Naive thymus-derived CD8-positive, alpha-beta T cell (primary cell): Measurements from ENCODE around the gene EEF1A2. TPM values are rescaled to one million over a fixed set of nuclear protein-coding genes. Genes with fewer than 3 reads are reported as not detected.

Experiments
- ATAC-seq, 2 donors: fragments of 150-1000 bp; cut with Tn5 transposase in 1 of 2; sonication (Bioruptor Pico), chemical (Tn5 transposase) in 1 of 2; 1 replicate in 1 of 2; 2 replicates in 1 of 2; pipeline ENCODE4 v1.10.0; 2021; ENCODE audit warnings: mild to moderate bottlenecking in 2 of 2, moderate library complexity in 2 of 2
- POLR2A ChIA-PET: fragments of 350-600 bp; sonication (Branson Sonifier 250); formaldehyde crosslinking; loops from one replicate; lab custom pipeline; 2021; ENCODE audit warnings: antibody characterized with exemption; lab: Charles Lee
- DNase-seq, 10 donors: peaks; one replicate each; pipeline versions ENCODE4 v3.0.0 to v3.0.0-alpha.2; 2020 to 2022
- H3K27ac Mint-ChIP-seq, 10 donors: one replicate each; pipeline ENCODE4 v1.8.0; 2020 to 2022; ENCODE audit warnings: mild to moderate bottlenecking in 10 of 10, mixed read lengths in 10 of 10, moderate library complexity in 4 of 10, inconsistent platforms in 1 of 10
- H3K27me3 Mint-ChIP-seq, 5 donors: one replicate each; pipeline ENCODE4 v1.8.0; 2021 to 2022; ENCODE audit warnings: mixed read lengths in 5 of 5
- H3K36me3 Mint-ChIP-seq, 3 donors: one replicate each; pipeline ENCODE4 v1.8.0; 2020 to 2022; ENCODE audit warnings: mixed read lengths in 3 of 3, mild to moderate bottlenecking in 2 of 3, inconsistent platforms in 1 of 3
- H3K4me1 Mint-ChIP-seq, 4 donors: one replicate each; pipeline ENCODE4 v1.8.0; 2021 to 2022; ENCODE audit warnings: mixed read lengths in 4 of 4
- H3K4me3 Mint-ChIP-seq, 10 donors: one replicate each; pipeline ENCODE4 v1.8.0; 2020 to 2022; ENCODE audit warnings: mild to moderate bottlenecking in 10 of 10, mixed read lengths in 10 of 10, moderate library complexity in 6 of 10, inconsistent platforms in 1 of 10
- H3K9me3 Mint-ChIP-seq, 9 donors: one replicate each; pipeline ENCODE4 v1.8.0; 2020 to 2022; ENCODE audit warnings: mixed read lengths in 9 of 9, mild to moderate bottlenecking in 3 of 9, inconsistent platforms in 1 of 9, moderate library complexity in 1 of 9
- polyA plus RNA-seq, 3 donors: library from polyadenylated mRNA; unstranded; fragments of 300-500 nt; fragmentation: Illumina TruSeq; gene quantifications; one replicate each; pipeline ENCODE4 v1.2.3, GENCODE V29; 2021
- total RNA-seq, 8 experiments: library from RNA in 2 of 8; stranded (reverse) in 2 of 8; gene quantifications; one replicate each; pipeline ENCODE4 v1.2.3 and lab custom pipeline; 2021 to 2026

Gene EEF1A2
- total and polyA plus RNA-seq, 5 experiments from 2014 or later = 0.16 to 0.18 TPM; not detected in 3

GRCh38 chr20:63467294-63468083 lies 31.4 kb downstream of the EEF1A2 start:
- Mint-ChIP-seq H3K4me3 (no peak overlapping the region), H3K4me1 (peaks cover 0 to 3% (median under 1%) of the 10 kb centered on the region in 4 donors), H3K36me3 (no peaks in the 10 kb centered on the region), H3K27me3 (peaks cover 9 to 63% (median 30%) of the 10 kb centered on the region in 5 donors), H3K27ac (no peak overlapping the region), H3K9me3 (no peaks in the 10 kb centered on the region)
- DNase-seq = no peak
- POLR2A ChIA-PET = no interaction called here
- no peak for ATAC-seq

- no peaks in the 10 kb centered on the region for H3K36me3 Mint-ChIP-seq
- DNase-seq = no peak
- H3K9me3 Mint-ChIP-seq = no peaks in the 10 kb centered on the region
- H3K4me3 Mint-ChIP-seq = no peak overlapping the region
- POLR2A ChIA-PET = no interaction called here
- H3K27ac Mint-ChIP-seq = no peak overlapping the region
- no peak for ATAC-seq
- H3K4me1 Mint-ChIP-seq = peaks cover 0 to 3% (median under 1%) of the 10 kb centered on the region in 4 donors
- peaks cover 10 to 65% (median 32%) of the 10 kb centered on the region in 5 donors for H3K27me3 Mint-ChIP-seq
Measured at GRCh38 chr20:63466861-63467260, 32.0 kb downstream of the EEF1A2 start.

DNA sequence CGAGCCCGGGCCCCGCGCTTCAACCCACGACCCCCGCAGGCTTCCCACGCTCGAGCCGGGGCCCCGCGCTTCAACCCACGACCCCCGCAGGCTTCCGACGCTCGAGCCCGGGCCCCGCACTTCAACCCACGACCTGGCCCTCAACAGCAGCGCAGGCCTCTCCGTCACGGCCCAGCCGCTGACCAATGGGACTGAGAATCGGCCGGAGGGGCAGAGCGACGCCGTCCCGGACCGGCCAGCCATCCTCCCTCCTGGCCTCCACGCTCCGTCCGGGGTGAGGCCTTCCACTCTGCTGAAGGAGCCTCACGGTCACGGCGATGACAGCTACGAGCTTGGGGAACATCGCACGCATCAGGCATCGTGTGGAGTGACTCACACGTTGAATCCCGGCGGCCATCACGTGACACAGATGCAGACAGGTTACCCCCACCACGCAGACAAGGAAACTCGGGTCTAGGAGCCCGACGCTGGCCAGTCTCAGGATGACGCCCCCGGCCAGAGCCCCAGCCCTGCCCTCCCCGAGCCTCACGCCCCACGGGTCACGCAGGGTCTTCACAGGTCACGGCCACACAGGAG lies 32.5 kb downstream of the EEF1A2 start:
- Mint-ChIP-seq H3K4me1 (peaks cover 0 to 3% (median under 1%) of the 10 kb centered on the region in 4 donors), H3K4me3 (no peak overlapping the region), H3K36me3 (no peaks in the 10 kb centered on the region), H3K27me3 (peaks cover 10 to 67% (median 32%) of the 10 kb centered on the region in 5 donors), H3K9me3 (no peaks in the 10 kb centered on the region), H3K27ac (no peak overlapping the region)
- DNase-seq (no peak), ATAC-seq (no peak)
- POLR2A ChIA-PET = no interaction called here

GRCh38 chr20:63465380-63466249 lies 33.3 kb downstream of the EEF1A2 start:
- Mint-ChIP-seq H3K4me3 (no peak overlapping the region), H3K27me3 (peaks cover 13 to 69% (median 37%) of the 10 kb centered on the region in 5 donors), H3K4me1 (peaks cover 0 to 3% (median under 1%) of the 10 kb centered on the region in 4 donors), H3K36me3 (no peaks in the 10 kb centered on the region), H3K27ac (no peak overlapping the region), H3K9me3 (no peaks in the 10 kb centered on the region)
- DNase-seq (no peak), ATAC-seq (no peak)
- POLR2A ChIA-PET = no interaction called here

DNA sequence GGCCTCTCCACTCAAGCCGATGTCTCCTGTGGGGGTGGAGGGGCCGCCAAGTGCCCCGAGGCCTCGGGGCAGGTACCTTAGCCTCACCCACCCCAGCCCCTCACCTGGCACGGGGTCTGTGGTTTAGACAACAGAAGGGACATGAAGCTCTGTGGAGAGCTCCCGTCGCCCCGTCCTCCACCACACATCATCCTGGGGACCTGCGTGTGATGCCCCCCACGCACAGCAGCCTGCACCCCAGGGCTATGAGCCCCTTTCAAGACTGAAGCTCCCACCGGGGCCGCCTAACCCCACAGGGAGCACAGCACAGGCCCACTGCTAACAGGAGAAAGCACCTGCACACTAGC lies 34.6 kb downstream of the EEF1A2 start:
- Mint-ChIP-seq H3K27me3 (peaks cover 13 to 65% (median 35%) of the 10 kb centered on the region in 5 donors), H3K27ac (no peak overlapping the region), H3K4me1 (peaks cover 0 to 1% (median 0%) of the 10 kb centered on the region in 4 donors), H3K36me3 (no peaks in the 10 kb centered on the region), H3K4me3 (no peak overlapping the region), H3K9me3 (no peaks in the 10 kb centered on the region)
- no peak for ATAC-seq
- POLR2A ChIA-PET = interaction anchor here (0.8 kb wide), 1 partner anchor 194 kb away, joined by 3 read pairs; the partner anchor contains the start of gene RTEL1
- no peak for DNase-seq

DNA sequence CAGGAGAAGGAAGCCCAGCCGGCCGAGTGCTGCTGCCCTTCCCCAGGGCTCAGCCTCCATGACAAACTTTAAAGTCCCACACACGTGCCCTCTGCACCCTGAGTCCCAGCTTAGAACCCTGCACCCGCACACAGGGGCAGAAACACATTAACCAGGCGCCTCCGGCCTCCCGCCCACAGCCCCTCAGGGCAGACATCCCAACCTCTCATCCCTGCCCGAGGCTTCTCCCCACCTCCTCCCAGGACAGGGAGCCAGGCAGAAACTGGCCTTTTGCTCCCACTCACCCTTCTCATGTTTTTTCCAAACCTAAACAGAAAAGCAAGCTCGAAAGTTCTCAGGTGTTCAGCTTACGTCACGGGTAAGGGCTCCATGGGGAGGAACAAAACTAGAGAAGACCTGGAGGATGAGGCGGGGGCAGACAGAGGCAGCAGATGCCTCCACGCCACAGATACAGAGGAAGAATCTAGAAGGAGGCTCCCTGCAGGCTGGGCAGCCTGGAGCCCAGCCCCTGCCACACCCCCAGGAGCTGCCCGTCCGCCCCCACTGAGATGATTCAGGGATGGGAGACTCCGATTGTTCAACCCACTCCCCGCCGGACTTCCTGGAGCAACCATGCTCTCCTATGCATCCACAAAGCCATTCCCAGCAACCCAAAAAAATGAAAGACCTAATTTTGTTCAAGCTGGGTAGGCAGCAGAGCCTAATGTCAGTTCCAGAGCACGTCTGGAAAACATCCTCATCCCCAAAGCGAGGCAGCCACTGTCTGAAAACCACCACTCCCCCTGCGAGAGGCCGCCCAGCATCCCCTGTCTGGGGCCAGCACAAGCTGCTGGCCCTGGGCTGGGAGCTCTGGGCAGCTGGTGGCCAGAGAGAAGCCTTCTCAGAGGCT lies 35.2 kb downstream of the EEF1A2 start:
- H3K9me3 Mint-ChIP-seq = no peaks in the 10 kb centered on the region
- ATAC-seq = no peak

GRCh38 chr20:63462244-63462643 lies 36.6 kb downstream of the EEF1A2 start:
- H3K4me3 Mint-ChIP-seq = no peak overlapping the region
- DNase-seq = no peak
- H3K27ac Mint-ChIP-seq = peak overlapping the region in 1 of 10 donors; percentile 59
- ATAC-seq = no peak
- POLR2A ChIA-PET = no interaction called here
- H3K27me3 Mint-ChIP-seq = peaks cover 12 to 57% (median 36%) of the 10 kb centered on the region in 5 donors
- H3K4me1 Mint-ChIP-seq = peaks cover 0 to 6% (median 1%) of the 10 kb centered on the region in 4 donors
- no peaks in the 10 kb centered on the region for H3K36me3 Mint-ChIP-seq
- no peaks in the 10 kb centered on the region for H3K9me3 Mint-ChIP-seq

More for the DNA sequence above, 35.2 kb downstream of the EEF1A2 start:
- H3K4me3 Mint-ChIP-seq = no peak overlapping the region
- H3K27me3 Mint-ChIP-seq = peaks cover 14 to 64% (median 37%) of the 10 kb centered on the region in 5 donors
- no peak for DNase-seq
- H3K27ac Mint-ChIP-seq = no peak overlapping the region
- POLR2A ChIA-PET = interaction anchor here (0.8 kb wide), 2 partner anchors 11 to 195 kb away, joined by 3 read pairs; partner anchors contain the start of gene RTEL1
- peaks cover 0 to 1% (median 0%) of the 10 kb centered on the region in 4 donors for H3K4me1 Mint-ChIP-seq
- H3K36me3 Mint-ChIP-seq = no peaks in the 10 kb centered on the region

GRCh38 chr20:63461104-63461763 lies 37.6 kb downstream of the EEF1A2 start:
- ATAC-seq (peak in 1 of 2 donors; percentile 32), DNase-seq (peak in 1 of 10 donors; percentile 20)
- Mint-ChIP-seq H3K4me3 (no peak overlapping the region), H3K9me3 (no peaks in the 10 kb centered on the region), H3K27ac (no peak overlapping the region), H3K27me3 (peaks cover 10 to 58% (median 35%) of the 10 kb centered on the region in 5 donors), H3K36me3 (no peaks in the 10 kb centered on the region), H3K4me1 (peaks cover 0 to 6% (median 1%) of the 10 kb centered on the region in 4 donors)
- POLR2A ChIA-PET = no interaction called here

DNA sequence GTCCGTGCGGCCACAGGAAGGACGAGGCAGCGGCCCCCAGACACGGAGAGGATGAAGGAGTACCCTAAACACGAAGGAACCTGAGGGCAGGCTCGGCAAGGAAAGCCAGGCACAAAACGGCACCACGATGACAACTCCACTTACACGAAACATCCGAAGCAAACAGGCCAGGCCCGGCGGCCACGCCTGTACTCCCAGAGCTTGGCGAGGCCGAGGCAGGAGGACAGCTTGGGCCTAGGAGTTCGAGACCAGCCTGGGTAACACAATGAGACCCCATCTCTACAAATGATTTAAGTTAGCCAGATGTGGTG lies 39.9 kb downstream of the EEF1A2 start:
- H3K4me1 Mint-ChIP-seq = peaks cover 3 to 15% (median 10%) of the 10 kb centered on the region in 4 donors
- peak overlapping the region in 1 of 10 donors; percentile 20 for H3K4me3 Mint-ChIP-seq
- H3K27ac Mint-ChIP-seq = no peak overlapping the region
- no peaks in the 10 kb centered on the region for H3K9me3 Mint-ChIP-seq
- H3K27me3 Mint-ChIP-seq = peaks cover 10 to 61% (median 38%) of the 10 kb centered on the region in 5 donors
- POLR2A ChIA-PET = no interaction called here
- H3K36me3 Mint-ChIP-seq = no peaks in the 10 kb centered on the region
- DNase-seq = no peak
- no peak for ATAC-seq

DNA sequence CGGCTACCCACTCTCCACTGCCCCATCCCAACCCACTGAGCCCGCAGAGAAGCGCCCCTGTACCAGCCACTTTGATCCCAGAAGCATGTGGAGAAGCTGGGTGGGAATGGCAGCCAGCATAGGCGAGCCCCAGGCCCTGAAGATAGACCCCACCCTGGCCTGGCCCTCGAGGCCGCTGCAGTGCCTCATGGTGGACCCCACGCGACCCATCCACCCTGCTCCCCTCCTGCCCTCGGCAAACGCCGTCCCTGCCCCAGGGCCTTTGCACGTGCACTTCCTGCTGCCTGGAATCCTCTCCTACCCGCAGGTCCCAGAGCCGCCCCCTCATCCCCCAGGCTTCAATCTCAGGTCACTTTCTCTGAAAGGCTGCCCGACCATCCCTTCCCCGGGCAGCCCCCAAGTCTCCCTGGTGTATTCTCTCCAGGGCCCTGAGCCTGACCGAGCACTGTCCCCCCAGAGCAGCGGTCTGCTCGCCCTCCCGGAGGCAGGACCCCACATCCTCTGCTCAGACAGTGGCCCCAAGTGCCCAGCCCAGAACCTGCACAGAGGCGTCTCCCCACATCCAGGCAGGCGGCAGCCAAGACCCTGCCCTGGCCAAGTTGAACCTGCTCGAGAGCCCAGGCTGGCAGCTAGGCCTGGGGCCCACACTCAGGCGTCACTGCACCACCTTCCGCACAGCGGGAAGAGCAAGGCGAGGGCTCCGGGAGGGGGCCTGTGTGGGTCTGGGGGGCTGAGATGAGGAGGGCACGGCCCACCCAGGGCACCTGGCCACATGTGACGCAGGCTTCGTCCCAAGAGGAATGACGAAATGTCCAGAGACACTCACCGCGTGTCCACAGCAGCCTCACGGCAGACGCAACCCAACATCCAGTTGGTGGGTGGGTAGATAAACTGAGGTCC lies 40.5 kb downstream of the EEF1A2 start:
- ATAC-seq (no peak), DNase-seq (no peak)
- peaks cover 10 to 63% (median 33%) of the 10 kb centered on the region in 5 donors for H3K27me3 Mint-ChIP-seq
- POLR2A ChIA-PET = no interaction called here
- H3K36me3 Mint-ChIP-seq = no peaks in the 10 kb centered on the region
- H3K9me3 Mint-ChIP-seq = no peaks in the 10 kb centered on the region
- peak overlapping the region in 1 of 10 donors; percentile 20 for H3K4me3 Mint-ChIP-seq
- H3K4me1 Mint-ChIP-seq = peaks cover 3 to 21% (median 14%) of the 10 kb centered on the region in 4 donors
- no peak overlapping the region for H3K27ac Mint-ChIP-seq

GRCh38 chr20:63457737-63458136 lies 41.1 kb downstream of the EEF1A2 start:
- ATAC-seq = peak in 1 of 2 donors; percentile 55
- DNase-seq = no peak
- POLR2A ChIA-PET = no interaction called here
- H3K9me3 Mint-ChIP-seq = no peaks in the 10 kb centered on the region
- peaks cover 10 to 59% (median 29%) of the 10 kb centered on the region in 5 donors for H3K27me3 Mint-ChIP-seq
- H3K4me1 Mint-ChIP-seq = peaks cover 3 to 21% (median 15%) of the 10 kb centered on the region in 4 donors
- no peaks in the 10 kb centered on the region for H3K36me3 Mint-ChIP-seq
- H3K27ac Mint-ChIP-seq = no peak overlapping the region
- no peak overlapping the region for H3K4me3 Mint-ChIP-seq
